OCI-M1 (cell line): ENCODE measurements around the gene LMF1.

Experiments used
- DNase-seq: peaks from one replicate; lab custom pipeline; 2025; lab: John Stamatoyannopoulos, UW

Gene LMF1

GRCh38 chr16:813204-813915 lies 157.4 kb downstream of the LMF1 start:
- peak; percentile 4 for DNase-seq

GRCh38 chr16:808085-808386 lies 162.7 kb downstream of the LMF1 start:
- no peak for DNase-seq

GRCh38 chr16:807347-808084 lies 163.3 kb downstream of the LMF1 start:
- DNase-seq = peak; percentile 83

GRCh38 chr16:805474-805873 lies 165.3 kb downstream of the LMF1 start:
- DNase-seq = no peak

GRCh38 chr16:804193-805048 lies 166.4 kb downstream of the LMF1 start:
- no peak for DNase-seq

- no peak for DNase-seq
These were observed 167.1 kb downstream of the LMF1 start for GRCh38 chr16:803754-804080.
